IMR-90 (cell line): ENCODE measurements around the gene MSI2. TPM values are rescaled to one million over a fixed set of nuclear protein-coding genes. Genes with fewer than 3 reads are reported as not detected.

Source experiments
- ATAC-seq: fragments of 200-7000 bp; cut with Tn5 transposase; 2 replicates; pipeline ENCODE4 v1.9.1; 2020; ENCODE audit warnings: low read depth, mild to moderate bottlenecking, moderate library complexity
- BruUV-seq: library from RNA; stranded (reverse); fragments of 400-500 nt; replicated peaks from 2 replicates; lab custom pipeline; 2021; lab: Mats Ljungman, UMichigan
- CTCF ChIA-PET: fragments of 300-600 bp; formaldehyde crosslinking; extraction: SDS; loops from one replicate; lab custom pipeline; 2021; ENCODE audit warnings: antibody characterized with exemption; lab: Yijun Ruan, JAX
- POLR2A ChIA-PET: fragments of 300-600 bp; sonication (Branson Sonifier 250); formaldehyde crosslinking; loops from one replicate; lab custom pipeline; 2022; ENCODE audit warnings: antibody characterized with exemption; ENCODE audit not compliant: unreplicated experiment; lab: Charles Lee
- DNase-seq: peaks from one replicate; pipeline ENCODE4 v3.0.0; 2013
- H2AFZ ChIP-seq: replicated peaks from 2 replicates; pipeline ENCODE3; 2013; ENCODE audit warnings: low read length, mild to moderate bottlenecking; ENCODE audit not compliant: poor library complexity
- H2AK5ac ChIP-seq: 2 replicates; pipeline ENCODE4 v1.6.1; 2013; ENCODE audit warnings: low read depth, low read length, inconsistent platforms
- H2AK9ac ChIP-seq: replicated peaks from 2 replicates; pipeline ENCODE3; 2013; ENCODE audit warnings: mild to moderate bottlenecking, low read depth, low read length, moderate library complexity; ENCODE audit not compliant: poor library complexity
- H2BK120ac ChIP-seq: 2 replicates; pipeline ENCODE4 v1.6.1; 2013; ENCODE audit warnings: low read depth, low read length, inconsistent platforms
- H2BK15ac ChIP-seq: 3 replicates; pipeline ENCODE4 v1.6.1; 2013; ENCODE audit warnings: low read depth, low read length, inconsistent platforms
- H2BK20ac ChIP-seq: 2 replicates; pipeline ENCODE4 v1.6.1; 2013; ENCODE audit warnings: low read depth, mild to moderate bottlenecking, inconsistent platforms, low read length, moderate library complexity
- H2BK5ac ChIP-seq: 2 replicates; pipeline ENCODE4 v1.6.1; 2013; ENCODE audit warnings: mild to moderate bottlenecking, low read depth, low read length, inconsistent platforms; ENCODE audit not compliant: poor library complexity, severe bottlenecking
- H3K14ac ChIP-seq: replicated peaks from 2 replicates; pipeline ENCODE4 v1.6.1; 2013; ENCODE audit warnings: low read depth, low read length, inconsistent platforms
- H3K18ac ChIP-seq: 2 replicates; pipeline ENCODE4 v1.6.1; 2013; ENCODE audit warnings: low read depth, low read length, control low read depth
- H3K23ac ChIP-seq: 2 replicates; pipeline ENCODE4 v1.6.1; 2013; ENCODE audit warnings: low read depth, low read length, inconsistent platforms
- H3K27ac ChIP-seq: 2 replicates; pipeline ENCODE4 v1.5.1; 2013; ENCODE audit warnings: mild to moderate bottlenecking, control low read depth, low read length; ENCODE audit not compliant: insufficient read depth
- H3K27me3 ChIP-seq: 2 replicates; pipeline ENCODE4 v1.6.1; 2013; ENCODE audit warnings: low read length; ENCODE audit not compliant: control insufficient read depth, insufficient read depth
- H3K36me3 ChIP-seq: 2 replicates; pipeline ENCODE4 v1.6.1; 2013; ENCODE audit warnings: low read length, mixed read lengths; ENCODE audit not compliant: control insufficient read depth, insufficient read depth
- H3K4ac ChIP-seq: 2 replicates; pipeline ENCODE4 v1.6.1; 2013; ENCODE audit warnings: low read depth, low read length, inconsistent platforms
- H3K4me1 ChIP-seq: 2 replicates; pipeline ENCODE4 v1.6.1; 2013; ENCODE audit warnings: low read length, mixed read lengths; ENCODE audit not compliant: control insufficient read depth, insufficient read depth
- H3K4me2 ChIP-seq: 2 replicates; pipeline ENCODE4 v1.6.1; 2013; ENCODE audit warnings: low read depth, mild to moderate bottlenecking, control low read depth, low read length, moderate library complexity
- H3K4me3 ChIP-seq: 2 replicates; pipeline ENCODE4 v1.5.1; 2013; ENCODE audit warnings: low read depth, mild to moderate bottlenecking, control low read depth, low read length, moderate library complexity; ENCODE audit not compliant: insufficient read depth
- H3K56ac ChIP-seq: 2 replicates; pipeline ENCODE4 v1.6.1; 2013; ENCODE audit warnings: low read length, inconsistent platforms; ENCODE audit not compliant: insufficient read depth; ENCODE audit errors: extremely low read depth
- H3K79me1 ChIP-seq, 2 experiments: 2 replicates each; pipeline ENCODE4 v1.6.1; 2013; ENCODE audit warnings: low read length in 2 of 2, inconsistent platforms in 1 of 2, low read depth in 1 of 2
- H3K9ac ChIP-seq: 2 replicates; pipeline ENCODE4 v1.6.1; 2013; ENCODE audit warnings: low read depth, low read length, control low read depth
- H3K9me1 ChIP-seq: 2 replicates; pipeline ENCODE4 v1.6.1; 2013; ENCODE audit warnings: low read length, inconsistent platforms; ENCODE audit not compliant: insufficient read depth
- H3K9me3 ChIP-seq: 2 replicates; pipeline ENCODE4 v1.6.1; 2013; ENCODE audit warnings: low read length; ENCODE audit not compliant: control insufficient read depth, insufficient read depth
- H4K20me1 ChIP-seq: 2 replicates; pipeline ENCODE4 v1.6.1; 2013; ENCODE audit warnings: low read length, inconsistent platforms; ENCODE audit not compliant: insufficient read depth
- H4K5ac ChIP-seq: 2 replicates; pipeline ENCODE4 v1.6.1; 2013; ENCODE audit warnings: mild to moderate bottlenecking, low read depth, low read length, control low read depth
- H4K8ac ChIP-seq, 2 experiments: 2 replicates each; pipeline ENCODE4 v1.6.1; 2013; ENCODE audit warnings: low read depth in 2 of 2, low read length in 2 of 2, control low read depth in 1 of 2, inconsistent platforms in 1 of 2
- H4K91ac ChIP-seq: 2 replicates; pipeline ENCODE4 v1.6.1; 2013; ENCODE audit warnings: low read depth, low read length, inconsistent platforms; ENCODE audit not compliant: insufficient read depth
- BHLHE40 ChIP-seq: fragments of 150-350 bp; IDR thresholded peaks from 2 replicates; pipeline ENCODE4 v1.6.1; 2016; ENCODE audit warnings: mild to moderate bottlenecking, low read depth, low read length
- CEBPB ChIP-seq: IDR thresholded peaks from 2 replicates; pipeline ENCODE4 v1.6.1; 2012; ENCODE audit warnings: low read depth, low read length, improper control_type of control experiment
- CHD1 ChIP-seq: IDR thresholded peaks from 2 replicates; pipeline ENCODE4 v1.6.1; 2012; ENCODE audit warnings: low read depth, low read length, improper control_type of control experiment
- FOS ChIP-seq: fragments of 150-350 bp; IDR thresholded peaks from 2 replicates; pipeline ENCODE4 v1.6.1; 2016; ENCODE audit warnings: low read depth, low read length
- MAFK ChIP-seq: IDR thresholded peaks from 2 replicates; pipeline ENCODE4 v1.6.1; 2012; ENCODE audit warnings: low read depth, low read length, improper control_type of control experiment
- MAZ ChIP-seq: IDR thresholded peaks from 2 replicates; pipeline ENCODE4 v1.6.1; 2012; ENCODE audit warnings: low read depth, mild to moderate bottlenecking, low read length, improper control_type of control experiment, moderate library complexity, borderline replicate concordance
- MXI1 ChIP-seq: IDR thresholded peaks from 2 replicates; pipeline ENCODE4 v1.6.1; 2012; ENCODE audit warnings: low read depth, mild to moderate bottlenecking, low read length, moderate library complexity, borderline replicate concordance
- NFE2L2 ChIP-seq: fragments of 150-350 bp; IDR thresholded peaks from 2 replicates; pipeline ENCODE4 v1.6.1; 2016; ENCODE audit warnings: low read depth, mild to moderate bottlenecking, low read length
- POLR2A ChIP-seq: IDR thresholded peaks from 2 replicates; pipeline ENCODE4 v1.6.1; 2012; ENCODE audit warnings: mild to moderate bottlenecking, low read depth, low read length
- RFX5 ChIP-seq: IDR thresholded peaks from 2 replicates; pipeline ENCODE4 v1.8.0; 2012; ENCODE audit warnings: low read depth, mild to moderate bottlenecking, low read length, moderate library complexity
- SMC3 ChIP-seq: fragments of 150-350 bp; IDR thresholded peaks from 2 replicates; pipeline ENCODE4 v1.6.1; 2016; ENCODE audit warnings: low read depth, mild to moderate bottlenecking, antibody characterized with exemption, low read length, moderate library complexity
- WGBS, 2 experiments: methylation state at CpG; one replicate each; pipeline versions ENCODE4 v1.1.5 to v1.1.7; 2013; ENCODE audit warnings: missing lambda C conversion rate in 2 of 2; ENCODE audit not compliant: insufficient read length in 1 of 2; ENCODE audit errors: extremely low coverage in 2 of 2; 5-methylcytosine and 5-hydroxymethylcytosine counted together
- dilution Hi-C: fragments of 300-500 bp; cut with HindIII; formaldehyde crosslinking; loops from one replicate; pipeline ENCODE4 v1.14.3; 2018; ENCODE audit warnings: low sequenced_read_pairs; ENCODE audit not compliant: unreplicated experiment
- in situ Hi-C: fragments of 300-500 bp; cut with MboI; formaldehyde crosslinking; loops from 3 replicates; pipeline ENCODE4 v1.14.3; 2019; ENCODE audit warnings: low sequenced_read_pairs, inconsistent platforms, mixed read lengths
- intact Hi-C: fragments of 100-400 bp; cut with micrococcal nuclease; formaldehyde crosslinking; loops from 2 replicates; pipeline ENCODE4 v1.10.0; 2022
- polyA plus RNA-seq, 3 experiments: library from polyadenylated mRNA; depleted of rRNA; stranded (reverse); fragments of >200 nt; gene quantifications; 2 replicates each; pipeline ENCODE4 v1.2.3, GENCODE V29; 2012; ENCODE audit warnings: low replicate concordance in 1 of 3
- total RNA-seq: library from RNA; depleted of rRNA; stranded (reverse); fragments of >200 nt; gene quantifications from 2 replicates; pipeline ENCODE4 v1.2.3, GENCODE V29; 2012
- TF ChIP-seq, protein P1 (sequence below): conservative IDR thresholded peaks from 2 replicates; pipeline ENCODE4 v1.5.1; 2012; ENCODE audit warnings: mild to moderate bottlenecking, low read depth, low read length, improper control_type of control experiment
- TF ChIP-seq, protein P2 (sequence below): fragments of 150-350 bp; IDR thresholded peaks from 2 replicates; pipeline ENCODE4 v1.6.1; 2017; ENCODE audit warnings: mild to moderate bottlenecking, antibody characterized with exemption, low read length, low read depth
- TF ChIP-seq, protein P3 (sequence below): fragments of 150-350 bp; IDR thresholded peaks from 2 replicates; pipeline ENCODE4 v1.6.1; 2016; ENCODE audit warnings: low read depth, mild to moderate bottlenecking, low read length, moderate library complexity, borderline replicate concordance

The MSI2 gene
- total and polyA plus RNA-seq, 2 of the 4 experiments (the other 2 are of a cell fraction), result 13.0 to 16.0 TPM

DNA sequence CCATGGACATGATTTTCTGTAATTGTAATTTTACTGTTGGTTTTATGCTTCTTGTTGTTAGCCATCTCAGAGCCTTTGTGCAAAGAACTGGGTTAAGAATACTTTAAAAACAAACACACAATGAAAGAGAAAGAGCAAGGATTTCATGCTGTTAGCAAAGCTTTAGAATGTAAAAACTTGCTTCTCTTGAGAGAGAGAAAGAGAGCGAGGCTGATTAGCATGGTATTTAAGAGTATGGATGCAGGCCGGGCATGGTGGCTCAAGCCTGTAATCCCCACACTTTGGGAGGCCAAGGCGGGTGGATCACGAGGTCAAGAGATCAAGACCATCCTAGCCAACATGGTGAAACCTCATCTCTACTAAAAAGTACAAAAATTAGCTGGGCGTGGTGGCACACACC is 76.2 kb downstream of the MSI2 start:
- dilution Hi-C loops (no loop called here), intact Hi-C loops (no loop called here), in situ Hi-C loops (no loop called here)
- no peak overlapping the region for H3K9ac ChIP-seq
- 0 out of 2 replicates have a peak, but pooled peaks cover 2% of the 10 kb centered on the region for H3K4me1 ChIP-seq
- no peaks in the 10 kb centered on the region for H3K36me3 ChIP-seq
- H2BK5ac ChIP-seq, result no peak overlapping the region
- no CpG with 5 or more reads among the region's 5 CpGs for WGBS, 2 experiments
- H2BK120ac ChIP-seq, result no peak overlapping the region
- H2BK20ac ChIP-seq, result no peak overlapping the region
- no peak overlapping the region for H3K4ac ChIP-seq
- DNase-seq, result no peak
- no peak overlapping the region for H3K56ac ChIP-seq
- H4K5ac ChIP-seq, result no peak overlapping the region
- no peaks in the 10 kb centered on the region for H3K27me3 ChIP-seq
- H3K27ac ChIP-seq, result no peak overlapping the region
- peaks cover 9% of the 10 kb centered on the region; the same call in 1 of the 2 replicates for H4K20me1 ChIP-seq
- no peak overlapping the region for H3K18ac ChIP-seq
- ChIA-PET POLR2A (no interaction called here), CTCF (no interaction called here)
- no peak overlapping the region for H3K4me3 ChIP-seq
- peaks cover 3 to 14% of the 10 kb centered on the region in 2 experiments; a peak in 3 of 4 replicates for H3K79me1 ChIP-seq
- no peak for ATAC-seq
- TF ChIP-seq MAFK (no peak), FOS (no peak), POLR2A (no peak), MAZ (no peak), SMC3 (no peak), CEBPB (no peak), MXI1 (no peak), CHD1 (no peak), RFX5 (no peak), BHLHE40 (no peak), NFE2L2 (no peak)
- TF ChIP-seq, protein P1, sequence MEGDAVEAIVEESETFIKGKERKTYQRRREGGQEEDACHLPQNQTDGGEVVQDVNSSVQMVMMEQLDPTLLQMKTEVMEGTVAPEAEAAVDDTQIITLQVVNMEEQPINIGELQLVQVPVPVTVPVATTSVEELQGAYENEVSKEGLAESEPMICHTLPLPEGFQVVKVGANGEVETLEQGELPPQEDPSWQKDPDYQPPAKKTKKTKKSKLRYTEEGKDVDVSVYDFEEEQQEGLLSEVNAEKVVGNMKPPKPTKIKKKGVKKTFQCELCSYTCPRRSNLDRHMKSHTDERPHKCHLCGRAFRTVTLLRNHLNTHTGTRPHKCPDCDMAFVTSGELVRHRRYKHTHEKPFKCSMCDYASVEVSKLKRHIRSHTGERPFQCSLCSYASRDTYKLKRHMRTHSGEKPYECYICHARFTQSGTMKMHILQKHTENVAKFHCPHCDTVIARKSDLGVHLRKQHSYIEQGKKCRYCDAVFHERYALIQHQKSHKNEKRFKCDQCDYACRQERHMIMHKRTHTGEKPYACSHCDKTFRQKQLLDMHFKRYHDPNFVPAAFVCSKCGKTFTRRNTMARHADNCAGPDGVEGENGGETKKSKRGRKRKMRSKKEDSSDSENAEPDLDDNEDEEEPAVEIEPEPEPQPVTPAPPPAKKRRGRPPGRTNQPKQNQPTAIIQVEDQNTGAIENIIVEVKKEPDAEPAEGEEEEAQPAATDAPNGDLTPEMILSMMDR, result no peak
- TF ChIP-seq, protein P2, sequence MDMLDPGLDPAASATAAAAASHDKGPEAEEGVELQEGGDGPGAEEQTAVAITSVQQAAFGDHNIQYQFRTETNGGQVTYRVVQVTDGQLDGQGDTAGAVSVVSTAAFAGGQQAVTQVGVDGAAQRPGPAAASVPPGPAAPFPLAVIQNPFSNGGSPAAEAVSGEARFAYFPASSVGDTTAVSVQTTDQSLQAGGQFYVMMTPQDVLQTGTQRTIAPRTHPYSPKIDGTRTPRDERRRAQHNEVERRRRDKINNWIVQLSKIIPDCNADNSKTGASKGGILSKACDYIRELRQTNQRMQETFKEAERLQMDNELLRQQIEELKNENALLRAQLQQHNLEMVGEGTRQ, result no peak
- TF ChIP-seq, protein P3, sequence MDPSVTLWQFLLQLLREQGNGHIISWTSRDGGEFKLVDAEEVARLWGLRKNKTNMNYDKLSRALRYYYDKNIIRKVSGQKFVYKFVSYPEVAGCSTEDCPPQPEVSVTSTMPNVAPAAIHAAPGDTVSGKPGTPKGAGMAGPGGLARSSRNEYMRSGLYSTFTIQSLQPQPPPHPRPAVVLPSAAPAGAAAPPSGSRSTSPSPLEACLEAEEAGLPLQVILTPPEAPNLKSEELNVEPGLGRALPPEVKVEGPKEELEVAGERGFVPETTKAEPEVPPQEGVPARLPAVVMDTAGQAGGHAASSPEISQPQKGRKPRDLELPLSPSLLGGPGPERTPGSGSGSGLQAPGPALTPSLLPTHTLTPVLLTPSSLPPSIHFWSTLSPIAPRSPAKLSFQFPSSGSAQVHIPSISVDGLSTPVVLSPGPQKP, result no peak
- H4K91ac ChIP-seq, result no peak overlapping the region
- no peak overlapping the region for H3K4me2 ChIP-seq
- H4K8ac ChIP-seq, result no peak overlapping the region
- H3K23ac ChIP-seq, result no peak overlapping the region
- no peak overlapping the region for H2AFZ ChIP-seq
- BruUV-seq, result no TSS peak
- no peaks in the 10 kb centered on the region for H3K9me3 ChIP-seq
- no peak overlapping the region for H2AK9ac ChIP-seq
- H2BK15ac ChIP-seq, result no peak overlapping the region
- peaks cover 7% of the 10 kb centered on the region; the same call in 1 of the 2 replicates for H3K9me1 ChIP-seq
- no peak overlapping the region for H3K14ac ChIP-seq
- H2AK5ac ChIP-seq, result no peak overlapping the region
